ENCODE data around the gene KRTAP5-3. TPM values are rescaled to one million over a fixed set of nuclear protein-coding genes. Genes with fewer than 3 reads are reported as not detected.

Gene KRTAP5-3
- total RNA-seq, 1 experiment from 2014 or later, result not detected

GRCh38 chr11:1565904-1566247 is 42.4 kb downstream of the KRTAP5-3 start:
- no peak overlapping the region for H4K5ac ChIP-seq (ENCODE audit: insufficient read length, low read depth, low read length)
- TF ChIP-seq CTCF (conservative IDR thresholded peaks at IDR 0.05), result no peak
- H3K27me3 ChIP-seq (ENCODE audit: insufficient read depth, low read length), result no peaks in the 10 kb centered on the region; the same call in 1 of the 2 replicates
- no peak overlapping the region for H4K91ac ChIP-seq (ENCODE audit: insufficient read length, low read depth, low read length)
- H3K56ac ChIP-seq (ENCODE audit: insufficient read length, low read depth, low read length), result no peak overlapping the region
- H2AFZ ChIP-seq (ENCODE audit: low read length), result no peak overlapping the region
- no peak overlapping the region for H2BK120ac ChIP-seq (ENCODE audit: low read depth, low read length, poor library complexity, severe bottlenecking)
- Mint-ChIP-seq H3K36me3 (ENCODE audit: insufficient read depth in 1 of 3, low read depth in 3 of 3) (no peaks in the 10 kb centered on the region), H3K9me3 (no peaks in the 10 kb centered on the region), H3K27me3 (ENCODE audit: low read depth) (peaks cover 38% of the 10 kb centered on the region), H3K27ac (no peak overlapping the region), H3K4me1 (peaks cover 20 to 47% of the 10 kb centered on the region in 2 experiments), H3K4me3 (no peak overlapping the region)
- no peak overlapping the region for H2BK12ac ChIP-seq (ENCODE audit: insufficient read length, low read depth, low read length)
- no peak overlapping the region for H2BK20ac ChIP-seq (ENCODE audit: low read depth, low read length, poor library complexity, severe bottlenecking)
- peaks cover under 1% of the 10 kb centered on the region for H3K23me2 ChIP-seq (ENCODE audit: insufficient read length, low read depth, low read length, poor library complexity, severe bottlenecking)
- H3K18ac ChIP-seq (ENCODE audit: insufficient read length, low read depth, low read length), result no peak overlapping the region
- H3K14ac ChIP-seq (ENCODE audit: insufficient read depth, low read length), result no peak overlapping the region; the same call in 1 of the 2 replicates
- no peak for DNase-seq
- no peaks in the 10 kb centered on the region for H3K9me3 ChIP-seq (ENCODE audit: control insufficient read depth, low read depth, low read length)
- H3K79me2 ChIP-seq (ENCODE audit: insufficient read depth, low read length), result no peaks in the 10 kb centered on the region
- H4K8ac ChIP-seq (replicated peaks; ENCODE audit: insufficient read length, low read depth, low read length), result no peak overlapping the region
- H2BK15ac ChIP-seq (ENCODE audit: low read depth, low read length), result no peak overlapping the region
- no peaks in the 10 kb centered on the region; the same call in 1 of the 2 replicates for H3K4me1 ChIP-seq (ENCODE audit: insufficient read depth, low read length)
- no peak overlapping the region for H3K23ac ChIP-seq (ENCODE audit: insufficient read length, low read depth, low read length)
- H3K9ac ChIP-seq (ENCODE audit: extremely low read depth, insufficient read length, low read length), result no peak overlapping the region
- H3K27ac ChIP-seq (ENCODE audit: insufficient read length, low read depth, low read length), result no peak overlapping the region
- no CpG with 5 or more reads among the region's 5 CpGs for WGBS (ENCODE audit: extremely low coverage, insufficient read length, low lambda C conversion rate)
- no peak overlapping the region for H3K4me2 ChIP-seq (ENCODE audit: insufficient read depth, insufficient read length, low read length)
- no peak overlapping the region for H3T11ph ChIP-seq (ENCODE audit: low read length)
- no peak overlapping the region for H2BK5ac ChIP-seq (ENCODE audit: insufficient read length, low read length)
- H3K79me1 ChIP-seq (ENCODE audit: insufficient read depth, low read depth, low read length, poor library complexity, severe bottlenecking), result no peaks in the 10 kb centered on the region
- H2AK5ac ChIP-seq (ENCODE audit: insufficient read length, low read length), result no peak overlapping the region
- H3K4ac ChIP-seq (ENCODE audit: low read depth, low read length), result no peak overlapping the region
- no peaks in the 10 kb centered on the region for H4K20me1 ChIP-seq (ENCODE audit: control insufficient read depth, insufficient read depth, insufficient read length)
